T-helper 1 cell treated with Interleukin-12 subunit alpha and Interleukin-12 subunit beta and Interleukin-4 antibody, amounts not matched to agents 30 μg/mL and 1 μg/mL, for 36 hours (primary cell): ENCODE results near the gene ARL13B.

Experiments used
- H3K27ac Mint-ChIP-seq: one replicate; pipeline ENCODE4 v1.8.0; 2021; ENCODE audit warnings: mild to moderate bottlenecking, mixed read lengths
- H3K27me3 Mint-ChIP-seq: one replicate; pipeline ENCODE4 v1.8.0; 2021; ENCODE audit warnings: low read depth, mixed read lengths
- H3K36me3 Mint-ChIP-seq: one replicate; pipeline ENCODE4 v1.8.0; 2021; ENCODE audit warnings: low read depth, mixed read lengths
- H3K4me1 Mint-ChIP-seq: one replicate; pipeline ENCODE4 v1.8.0; 2021; ENCODE audit warnings: low read depth, mixed read lengths
- H3K4me3 Mint-ChIP-seq: one replicate; pipeline ENCODE4 v1.8.0; 2021; ENCODE audit warnings: mild to moderate bottlenecking, moderate library complexity, mixed read lengths
- H3K9me3 Mint-ChIP-seq: one replicate; pipeline ENCODE4 v1.8.0; 2021; ENCODE audit warnings: mixed read lengths

ARL13B gene

DNA sequence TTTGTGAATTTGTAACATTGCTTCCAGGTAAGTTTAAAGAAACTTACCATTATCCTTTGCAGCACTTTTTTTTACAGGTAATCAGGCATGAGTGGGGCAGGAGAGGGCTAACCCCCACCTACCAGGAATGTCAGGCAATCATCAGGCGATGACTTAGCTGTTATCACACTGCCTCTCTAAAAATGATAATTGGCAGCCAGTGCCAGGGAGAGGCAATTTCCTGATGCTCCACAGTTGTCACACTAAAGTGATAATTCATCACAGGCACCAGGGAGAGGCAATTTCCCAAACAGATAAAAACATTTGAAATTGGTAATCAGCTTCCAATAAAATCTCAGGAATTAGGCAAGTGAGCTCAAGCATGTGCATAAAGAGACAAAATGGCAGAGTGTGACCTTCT, 109.2 kb downstream of the ARL13B start:
- Mint-ChIP-seq H3K9me3 (no peaks in the 10 kb centered on the region), H3K36me3 (peaks cover 28% of the 10 kb centered on the region), H3K4me3 (no peak overlapping the region), H3K4me1 (no peaks in the 10 kb centered on the region), H3K27me3 (no peaks in the 10 kb centered on the region), H3K27ac (no peak overlapping the region)

DNA sequence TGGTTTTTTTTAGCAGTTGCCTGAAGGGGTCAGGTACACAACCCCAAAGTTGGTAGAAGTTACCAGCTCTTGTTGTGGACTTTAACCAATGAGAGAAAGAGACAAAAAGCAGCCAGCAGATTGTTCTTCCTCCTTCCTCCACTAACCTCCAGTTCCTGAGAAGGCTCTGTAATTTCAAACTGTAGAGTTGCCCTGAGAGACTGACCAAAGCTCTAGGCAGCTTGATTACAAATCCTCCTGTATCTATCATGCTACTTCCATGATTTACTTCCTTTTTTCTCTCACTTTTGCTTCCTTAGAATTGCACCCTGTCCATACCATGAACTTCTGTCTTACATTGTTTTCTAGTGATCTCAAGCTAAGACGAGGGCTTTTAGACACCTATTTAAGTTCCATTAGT, 112.1 kb downstream of the ARL13B start:
- H3K36me3 Mint-ChIP-seq, result peaks cover 24% of the 10 kb centered on the region
- H3K27ac Mint-ChIP-seq, result peak overlapping the region; percentile 55
- H3K4me3 Mint-ChIP-seq, result no peak overlapping the region
- no peaks in the 10 kb centered on the region for H3K4me1 Mint-ChIP-seq
- H3K9me3 Mint-ChIP-seq, result no peaks in the 10 kb centered on the region
- no peaks in the 10 kb centered on the region for H3K27me3 Mint-ChIP-seq

DNA sequence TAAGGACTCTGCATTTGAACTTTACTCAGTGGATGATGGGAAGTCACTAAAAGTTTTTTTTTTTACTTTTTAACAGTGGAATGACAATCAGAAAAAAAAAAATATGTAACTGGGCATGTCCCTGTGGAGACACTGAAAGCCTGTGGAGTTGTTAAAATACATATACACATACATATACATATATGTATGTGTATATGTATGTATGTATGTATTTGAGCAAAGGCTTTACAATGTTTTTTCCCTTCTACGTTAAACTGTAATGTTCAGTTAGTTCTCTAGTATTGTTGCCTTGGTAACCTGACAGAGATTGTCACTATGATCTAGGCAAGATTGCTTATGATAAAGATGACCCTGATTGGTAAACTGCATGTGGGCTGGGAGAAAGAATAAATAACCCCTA, 113.2 kb downstream of the ARL13B start:
- Mint-ChIP-seq H3K27me3 (no peaks in the 10 kb centered on the region), H3K9me3 (no peaks in the 10 kb centered on the region), H3K4me1 (peaks cover 2% of the 10 kb centered on the region), H3K36me3 (peaks cover 30% of the 10 kb centered on the region), H3K4me3 (no peak overlapping the region), H3K27ac (no peak overlapping the region)

DNA sequence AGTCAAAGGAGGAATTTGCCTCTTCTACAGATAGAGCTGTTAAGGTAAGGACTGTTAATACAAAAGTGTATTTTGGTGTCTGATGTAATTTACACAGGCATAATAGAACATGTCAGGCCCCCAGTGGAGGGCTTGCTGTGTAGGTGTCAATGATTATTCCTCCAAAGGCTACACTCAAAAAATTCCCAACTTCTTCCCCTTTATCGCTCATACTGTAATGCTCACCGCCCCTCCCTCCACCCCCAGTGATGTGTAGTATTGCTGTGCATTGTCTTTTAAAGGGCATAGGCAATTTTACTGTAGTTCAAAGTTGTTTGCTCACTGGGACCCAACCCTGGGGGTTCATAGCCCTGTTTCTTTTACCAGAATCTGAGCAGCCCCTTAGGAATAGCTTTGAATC, 115.2 kb downstream of the ARL13B start:
- no peaks in the 10 kb centered on the region for H3K27me3 Mint-ChIP-seq
- peaks cover 33% of the 10 kb centered on the region for H3K36me3 Mint-ChIP-seq
- H3K27ac Mint-ChIP-seq, result no peak overlapping the region
- H3K4me3 Mint-ChIP-seq, result no peak overlapping the region
- H3K4me1 Mint-ChIP-seq, result peaks cover 8% of the 10 kb centered on the region
- H3K9me3 Mint-ChIP-seq, result no peaks in the 10 kb centered on the region

DNA sequence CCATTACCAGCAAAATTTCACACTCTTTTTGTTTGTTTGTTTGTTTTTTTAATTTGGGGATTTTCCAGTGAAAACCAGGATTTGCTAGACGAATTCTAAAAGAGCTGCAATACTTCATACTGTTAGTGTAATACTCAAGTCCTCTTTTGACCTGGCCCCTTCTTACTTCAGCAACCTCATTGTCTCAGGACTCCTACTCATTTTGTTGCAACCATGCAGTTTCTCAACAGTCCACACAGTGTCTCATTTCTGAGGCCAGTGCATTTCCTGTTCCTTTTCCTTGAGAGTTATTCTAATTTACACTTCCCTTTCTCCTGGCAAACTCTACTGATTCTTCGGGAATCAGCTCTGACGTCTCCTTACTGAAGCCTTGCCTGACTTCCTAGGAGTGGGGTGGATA, 118.5 kb downstream of the ARL13B start:
- H3K27ac Mint-ChIP-seq, result no peak overlapping the region
- no peaks in the 10 kb centered on the region for H3K27me3 Mint-ChIP-seq
- H3K4me3 Mint-ChIP-seq, result no peak overlapping the region
- peaks cover 24% of the 10 kb centered on the region for H3K36me3 Mint-ChIP-seq
- H3K9me3 Mint-ChIP-seq, result no peaks in the 10 kb centered on the region
- peaks cover 8% of the 10 kb centered on the region for H3K4me1 Mint-ChIP-seq

DNA sequence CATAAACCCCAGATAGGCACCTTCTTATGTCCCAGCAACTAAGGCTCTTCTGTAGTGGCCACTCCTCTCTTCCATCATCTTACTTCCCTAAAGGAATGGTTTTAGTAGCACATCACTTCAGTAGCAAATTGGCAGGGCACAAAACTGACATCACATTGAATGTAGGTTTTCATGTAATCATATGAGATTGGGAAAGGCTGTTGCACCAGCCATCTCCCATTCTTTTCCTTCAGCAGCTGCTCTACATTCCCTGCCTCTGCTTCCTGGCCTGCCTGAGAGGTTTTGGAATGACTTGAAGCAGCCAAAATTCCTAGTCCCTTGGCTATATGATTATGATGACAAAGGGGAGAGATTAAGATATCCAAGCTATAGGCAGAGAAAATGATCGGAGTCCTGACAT, 119.4 kb downstream of the ARL13B start:
- no peak overlapping the region for H3K27ac Mint-ChIP-seq
- H3K4me1 Mint-ChIP-seq, result peaks cover 8% of the 10 kb centered on the region
- no peaks in the 10 kb centered on the region for H3K9me3 Mint-ChIP-seq
- H3K4me3 Mint-ChIP-seq, result no peak overlapping the region
- peaks cover 24% of the 10 kb centered on the region for H3K36me3 Mint-ChIP-seq
- H3K27me3 Mint-ChIP-seq, result no peaks in the 10 kb centered on the region

DNA sequence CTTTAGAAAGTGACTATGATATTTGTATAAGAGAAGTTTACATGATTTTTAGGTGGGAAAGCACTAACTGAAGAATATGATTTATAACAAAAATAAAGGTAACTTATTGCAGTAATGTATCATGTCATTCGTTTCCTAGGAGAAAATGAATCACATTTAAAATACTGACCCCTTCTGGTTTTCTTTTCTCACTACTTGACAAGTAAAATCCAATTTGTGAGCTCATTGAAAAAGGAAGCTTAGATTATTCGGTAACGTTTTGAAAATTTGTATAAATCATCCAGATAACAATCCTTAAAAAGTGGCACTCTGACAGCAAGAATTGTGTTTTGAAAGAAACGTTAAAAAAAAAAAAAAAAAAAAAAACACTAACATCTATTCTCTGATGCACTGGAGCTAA, 121.9 kb downstream of the ARL13B start:
- Mint-ChIP-seq H3K36me3 (peaks cover 26% of the 10 kb centered on the region), H3K4me3 (no peak overlapping the region), H3K4me1 (peaks cover 8% of the 10 kb centered on the region), H3K9me3 (no peaks in the 10 kb centered on the region), H3K27ac (no peak overlapping the region), H3K27me3 (no peaks in the 10 kb centered on the region)
